Smooth muscle cell (in vitro differentiated cells): ENCODE measurements around the gene FMO2. TPM values are rescaled to one million over a fixed set of nuclear protein-coding genes. Genes with fewer than 3 reads are reported as not detected.

Experiments
- DNase-seq: peaks from one replicate; lab custom pipeline; 2025; ENCODE audit not compliant: unreplicated experiment; lab: John Stamatoyannopoulos, UW
- H2AFZ ChIP-seq: fragments of 200-600 bp; sonication (generic); 2 replicates; pipeline ENCODE4 v1.6.0; 2016; ENCODE audit warnings: antibody characterized with exemption, low read depth, mild to moderate bottlenecking
- H3F3A ChIP-seq: fragments of 200-600 bp; sonication (generic); 2 replicates; pipeline ENCODE4 v1.6.0; 2017; ENCODE audit warnings: antibody characterized with exemption, low read depth
- H3K27ac ChIP-seq: fragments of 200-600 bp; sonication (generic); 2 replicates; pipeline ENCODE4 v1.5.1; 2016; ENCODE audit warnings: low read depth, mild to moderate bottlenecking
- H3K27me3 ChIP-seq: fragments of 200-600 bp; sonication (generic); 2 replicates; pipeline ENCODE4 v1.6.1; 2016; ENCODE audit warnings: low read depth, mild to moderate bottlenecking
- H3K36me3 ChIP-seq: fragments of 200-600 bp; sonication (generic); 2 replicates; pipeline ENCODE4 v1.5.1; 2016; ENCODE audit warnings: low read depth
- H3K4me1 ChIP-seq: fragments of 200-600 bp; sonication (generic); 2 replicates; pipeline ENCODE4 v1.5.1; 2016; ENCODE audit warnings: low read depth
- H3K4me2 ChIP-seq: fragments of 200-600 bp; sonication (generic); 2 replicates; pipeline ENCODE4 v1.6.0; 2016; ENCODE audit warnings: mild to moderate bottlenecking
- H3K4me3 ChIP-seq: fragments of 200-600 bp; sonication (generic); 2 replicates; pipeline ENCODE4 v1.5.1; 2016; ENCODE audit warnings: mild to moderate bottlenecking
- H3K79me2 ChIP-seq: fragments of 200-600 bp; sonication (generic); 2 replicates; pipeline ENCODE4 v1.6.0; 2016; ENCODE audit warnings: low read depth, mild to moderate bottlenecking
- H3K9ac ChIP-seq: fragments of 200-600 bp; sonication (generic); 2 replicates; pipeline ENCODE4 v1.6.0; 2016; ENCODE audit warnings: low read depth
- H3K9me3 ChIP-seq: fragments of 200-600 bp; sonication (generic); replicated peaks from 2 replicates; pipeline ENCODE4 v1.5.1; 2016; ENCODE audit warnings: low read depth
- H4K20me1 ChIP-seq: fragments of 200-600 bp; sonication (generic); 2 replicates; pipeline ENCODE4 v1.6.0; 2016; ENCODE audit warnings: low read depth
- WGBS: methylation state at CpG from one replicate; pipeline ENCODE4 v1.1.7; 2016; ENCODE audit warnings: low lambda C conversion rate; 5-methylcytosine and 5-hydroxymethylcytosine counted together
- polyA plus RNA-seq: library from polyadenylated mRNA; unstranded; fragments of >200 nt; fragmentation: Nextera tagmentation; extraction: Ambion mirVana; gene quantifications from 2 replicates; pipeline ENCODE4 v1.2.1, GENCODE V29; 2016
- total RNA-seq: library from RNA; depleted of rRNA; stranded (reverse); fragments of >200 nt; gene quantifications from 2 replicates; pipeline ENCODE4 v1.2.3, GENCODE V29; 2014
- TF ChIP-seq, protein P1 (sequence below): fragments of 200-600 bp; sonication (generic); IDR thresholded peaks from 2 replicates; pipeline ENCODE4 v1.5.1; 2017; ENCODE audit warnings: borderline replicate concordance, mild to moderate bottlenecking, antibody characterized with exemption; ENCODE audit not compliant: insufficient read depth, poor library complexity, severe bottlenecking

The FMO2 gene
- total and polyA plus RNA-seq, 2 experiments from 2014 or later = not detected

DNA sequence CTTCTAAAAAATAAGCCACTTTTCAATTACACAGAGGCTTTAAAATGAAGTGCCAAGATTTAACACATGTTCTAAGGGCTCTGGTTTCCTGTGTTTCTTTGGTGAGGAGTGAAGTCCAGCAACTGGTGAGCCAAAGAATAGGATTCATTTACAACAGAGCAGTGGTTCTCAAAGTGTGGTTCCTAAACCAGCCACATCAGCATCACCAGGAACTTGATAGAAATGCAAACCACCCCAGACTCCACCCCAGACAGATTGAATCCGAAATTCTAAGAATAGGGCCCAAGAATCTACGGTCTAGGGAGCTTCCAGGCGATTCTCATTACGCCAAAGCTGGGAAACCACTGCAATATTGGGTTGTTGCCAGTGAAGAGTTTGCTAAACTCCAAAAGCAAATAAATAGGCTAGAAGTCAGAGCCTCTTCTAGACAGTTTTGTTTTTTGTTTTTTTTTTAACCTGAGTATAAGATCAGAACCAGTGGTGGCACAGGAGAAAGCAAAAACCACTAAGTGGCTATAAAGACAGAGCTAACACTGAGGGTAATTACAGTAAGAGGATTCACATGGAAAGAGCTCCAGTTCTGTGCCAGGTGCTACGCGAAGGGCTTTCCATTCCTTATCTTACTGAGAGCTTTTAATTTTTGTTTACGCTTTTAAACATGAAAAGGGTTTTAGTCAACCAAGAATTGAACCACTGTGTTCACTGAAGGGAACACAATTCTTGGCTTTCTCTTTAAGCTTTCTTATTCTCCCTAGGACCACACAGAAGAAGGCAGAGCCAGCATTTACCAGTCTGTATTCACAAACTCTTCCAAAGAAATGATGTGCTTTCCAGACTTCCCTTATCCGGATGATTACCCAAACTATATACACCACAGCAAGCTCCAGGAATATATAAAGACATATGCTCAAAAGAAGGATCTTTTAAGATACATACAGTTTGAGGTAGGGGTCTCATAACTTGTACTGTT lies 42.4 kb upstream of the FMO2 start:
- Histone ChIP-seq H3K79me2 (no peaks in the 10 kb centered on the region), H3K4me2 (no peak overlapping the region), H4K20me1 (no peaks in the 10 kb centered on the region), H3K4me1 (peaks cover 16% of the 10 kb centered on the region), H3K9me3 (no peaks in the 10 kb centered on the region), H3K4me3 (no peak overlapping the region), H3F3A (no peaks in the 10 kb centered on the region), H3K9ac (no peak overlapping the region), H2AFZ (no peak overlapping the region), H3K27me3 (no peaks in the 10 kb centered on the region), H3K27ac (no peak overlapping the region), H3K36me3 (no peaks in the 10 kb centered on the region)
- TF ChIP-seq, protein P1, sequence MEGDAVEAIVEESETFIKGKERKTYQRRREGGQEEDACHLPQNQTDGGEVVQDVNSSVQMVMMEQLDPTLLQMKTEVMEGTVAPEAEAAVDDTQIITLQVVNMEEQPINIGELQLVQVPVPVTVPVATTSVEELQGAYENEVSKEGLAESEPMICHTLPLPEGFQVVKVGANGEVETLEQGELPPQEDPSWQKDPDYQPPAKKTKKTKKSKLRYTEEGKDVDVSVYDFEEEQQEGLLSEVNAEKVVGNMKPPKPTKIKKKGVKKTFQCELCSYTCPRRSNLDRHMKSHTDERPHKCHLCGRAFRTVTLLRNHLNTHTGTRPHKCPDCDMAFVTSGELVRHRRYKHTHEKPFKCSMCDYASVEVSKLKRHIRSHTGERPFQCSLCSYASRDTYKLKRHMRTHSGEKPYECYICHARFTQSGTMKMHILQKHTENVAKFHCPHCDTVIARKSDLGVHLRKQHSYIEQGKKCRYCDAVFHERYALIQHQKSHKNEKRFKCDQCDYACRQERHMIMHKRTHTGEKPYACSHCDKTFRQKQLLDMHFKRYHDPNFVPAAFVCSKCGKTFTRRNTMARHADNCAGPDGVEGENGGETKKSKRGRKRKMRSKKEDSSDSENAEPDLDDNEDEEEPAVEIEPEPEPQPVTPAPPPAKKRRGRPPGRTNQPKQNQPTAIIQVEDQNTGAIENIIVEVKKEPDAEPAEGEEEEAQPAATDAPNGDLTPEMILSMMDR = no peak
- 63% methylated on average over 8 of the region's 8 CpGs for WGBS
- no peak for DNase-seq

DNA sequence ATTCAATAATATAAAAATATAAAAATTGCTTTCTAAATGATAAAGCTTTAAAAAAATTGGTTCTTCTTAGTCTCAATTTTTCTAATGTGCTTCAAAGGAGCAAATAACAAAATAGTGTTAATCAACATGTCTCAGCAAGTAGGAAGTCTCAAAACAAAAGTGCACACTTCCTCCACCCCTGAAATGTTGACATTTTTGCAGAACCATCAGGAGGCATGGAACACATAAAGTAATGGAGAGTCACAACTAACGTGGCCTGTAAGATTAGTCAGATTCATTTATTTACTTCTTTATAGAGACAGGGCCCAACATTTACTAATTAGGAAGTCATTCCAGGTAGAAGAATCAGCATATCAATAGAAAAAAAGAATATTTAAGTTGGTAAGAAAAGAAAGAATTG lies 34.9 kb upstream of the FMO2 start:
- TF ChIP-seq, protein P1 = no peak
- H3K9ac ChIP-seq = no peak overlapping the region

DNA sequence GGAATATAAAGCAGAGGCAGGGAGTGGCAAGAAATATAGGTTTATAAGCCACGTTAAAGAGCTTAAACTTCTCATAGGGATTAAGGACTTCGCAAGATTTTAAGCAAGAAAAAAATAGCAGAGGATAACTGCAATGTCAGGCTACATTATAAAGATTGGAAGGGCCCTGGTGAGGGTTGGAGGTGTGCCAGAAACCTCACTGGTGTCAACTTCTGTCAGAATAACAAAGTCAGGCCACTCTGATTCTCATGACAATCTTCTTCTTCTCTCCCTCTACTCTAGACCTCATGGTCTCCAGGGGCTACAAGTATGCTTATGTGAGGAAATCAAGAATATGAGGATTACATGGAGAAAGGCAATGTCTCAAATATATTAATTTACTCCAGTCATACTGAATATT lies 32.6 kb upstream of the FMO2 start:
- no peaks in the 10 kb centered on the region for H3K79me2 ChIP-seq

More for the DNA sequence above, 34.9 kb upstream of the FMO2 start:
- Histone ChIP-seq H4K20me1 (no peaks in the 10 kb centered on the region), H3K4me1 (no peaks in the 10 kb centered on the region), H3K4me3 (no peak overlapping the region), H3F3A (no peaks in the 10 kb centered on the region), H3K4me2 (no peak overlapping the region), H3K36me3 (no peaks in the 10 kb centered on the region), H3K27ac (no peak overlapping the region), H3K9me3 (no peaks in the 10 kb centered on the region), H3K27me3 (no peaks in the 10 kb centered on the region), H2AFZ (no peak overlapping the region), H3K79me2 (no peaks in the 10 kb centered on the region)
- WGBS = 74% methylated on average over 1 of the region's 1 CpG
- DNase-seq = no peak

More for the DNA sequence above, 32.6 kb upstream of the FMO2 start:
- Histone ChIP-seq H2AFZ (no peak overlapping the region), H3K27ac (no peak overlapping the region), H3K4me3 (no peak overlapping the region), H3K4me1 (no peaks in the 10 kb centered on the region), H3K4me2 (no peak overlapping the region), H3K27me3 (no peaks in the 10 kb centered on the region), H3F3A (no peaks in the 10 kb centered on the region), H4K20me1 (no peaks in the 10 kb centered on the region), H3K36me3 (no peaks in the 10 kb centered on the region), H3K9me3 (no peaks in the 10 kb centered on the region), H3K9ac (no peak overlapping the region)
- 53% methylated on average over 2 of the region's 2 CpGs for WGBS
- no peak for DNase-seq
- TF ChIP-seq, protein P1 = no peak
